Measurements from ENCODE around the gene PM20D1. TPM values are rescaled to one million over a fixed set of nuclear protein-coding genes. Genes with fewer than 3 reads are reported as not detected.
"Not testable (repeated sequence)": the region's sequence is repeated elsewhere in the genome, so short reads cannot be mapped to it uniquely, and the experiment has no call there.

PM20D1 gene
- total RNA-seq, 4 donors from 2014 or later, result 33.0 to 77.4 (median 57.8) TPM

DNA sequence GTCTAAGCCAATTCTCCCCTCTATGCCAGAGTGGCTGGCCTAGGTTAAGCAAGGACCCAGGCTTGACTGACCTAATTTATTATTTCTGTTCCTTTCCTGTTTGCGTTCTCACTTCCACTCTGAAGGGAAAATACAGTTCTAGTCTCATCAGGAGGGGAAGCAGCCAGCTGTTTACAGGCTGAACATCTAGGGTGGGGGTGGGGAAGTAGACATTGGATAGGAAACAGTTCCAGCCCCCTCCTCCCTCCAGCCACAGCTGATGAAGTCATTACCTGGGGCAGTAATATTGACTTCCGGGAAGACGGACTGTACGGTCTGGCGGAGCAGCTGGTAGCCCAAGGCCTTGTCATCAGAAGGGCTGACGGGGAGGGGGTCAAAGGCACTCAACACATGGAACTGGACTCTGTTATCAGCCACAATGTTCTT, 17.6 kb downstream of the PM20D1 start:
- Histone ChIP-seq H3K27ac (no peak overlapping the region), H3K4me3 (no peak overlapping the region), H3K9me3 (no peaks in the 10 kb centered on the region), H3K4me1 (no peaks in the 10 kb centered on the region), H3K36me3 (no peaks in the 10 kb centered on the region), H3K27me3 (peaks cover 3% of the 10 kb centered on the region)
- TF ChIP-seq POLR2AphosphoS5 (IDR thresholded peaks at IDR 0.05) (no peak), EP300 (IDR thresholded peaks at IDR 0.05) (no peak), POLR2A (IDR thresholded peaks at IDR 0.05) (no peak)
- TF ChIP-seq, protein P1, sequence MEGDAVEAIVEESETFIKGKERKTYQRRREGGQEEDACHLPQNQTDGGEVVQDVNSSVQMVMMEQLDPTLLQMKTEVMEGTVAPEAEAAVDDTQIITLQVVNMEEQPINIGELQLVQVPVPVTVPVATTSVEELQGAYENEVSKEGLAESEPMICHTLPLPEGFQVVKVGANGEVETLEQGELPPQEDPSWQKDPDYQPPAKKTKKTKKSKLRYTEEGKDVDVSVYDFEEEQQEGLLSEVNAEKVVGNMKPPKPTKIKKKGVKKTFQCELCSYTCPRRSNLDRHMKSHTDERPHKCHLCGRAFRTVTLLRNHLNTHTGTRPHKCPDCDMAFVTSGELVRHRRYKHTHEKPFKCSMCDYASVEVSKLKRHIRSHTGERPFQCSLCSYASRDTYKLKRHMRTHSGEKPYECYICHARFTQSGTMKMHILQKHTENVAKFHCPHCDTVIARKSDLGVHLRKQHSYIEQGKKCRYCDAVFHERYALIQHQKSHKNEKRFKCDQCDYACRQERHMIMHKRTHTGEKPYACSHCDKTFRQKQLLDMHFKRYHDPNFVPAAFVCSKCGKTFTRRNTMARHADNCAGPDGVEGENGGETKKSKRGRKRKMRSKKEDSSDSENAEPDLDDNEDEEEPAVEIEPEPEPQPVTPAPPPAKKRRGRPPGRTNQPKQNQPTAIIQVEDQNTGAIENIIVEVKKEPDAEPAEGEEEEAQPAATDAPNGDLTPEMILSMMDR (IDR thresholded peaks at IDR 0.05), result no peak
- WGBS, result 86% methylated on average over 6 of the region's 6 CpGs
- DNase-seq (ENCODE audit: low spot score in 2 of 2), result no peak

DNA sequence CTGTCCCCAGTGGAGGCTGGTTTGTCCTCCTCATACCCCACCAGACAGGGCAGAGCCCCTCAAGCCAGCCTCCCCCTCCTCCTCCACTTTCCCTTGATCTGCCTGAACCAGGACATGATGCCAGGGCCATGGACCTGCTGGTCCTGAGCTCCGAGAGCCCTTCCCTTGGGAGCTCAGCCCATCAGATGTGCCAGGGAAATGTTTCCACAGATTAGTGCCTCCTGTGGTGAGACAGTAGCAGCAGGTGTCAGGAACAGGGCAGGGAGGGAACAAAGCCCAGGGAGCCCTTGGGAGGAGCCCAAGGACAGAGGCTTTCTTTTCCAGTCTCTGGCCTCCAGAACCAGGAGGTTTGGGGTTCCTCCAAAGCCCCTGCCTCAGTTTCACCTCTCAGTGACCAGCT, 22.3 kb downstream of the PM20D1 start:
- DNase-seq (ENCODE audit: low spot score in 2 of 2), result no peak
- Histone ChIP-seq H3K4me1 (no peaks in the 10 kb centered on the region), H3K27me3 (peaks cover 3% of the 10 kb centered on the region), H3K4me3 (no peak overlapping the region), H3K27ac (no peak overlapping the region), H3K9me3 (no peaks in the 10 kb centered on the region), H3K36me3 (no peaks in the 10 kb centered on the region)
- WGBS, result no CpG with 5 or more reads among the region's 1 CpG
- TF ChIP-seq, protein P1 (IDR thresholded peaks at IDR 0.05), result no peak
- no peak for TF ChIP-seq POLR2A (IDR thresholded peaks at IDR 0.05)
- no peak for TF ChIP-seq EP300 (IDR thresholded peaks at IDR 0.05)
- TF ChIP-seq POLR2AphosphoS5 (IDR thresholded peaks at IDR 0.05), result no peak

DNA sequence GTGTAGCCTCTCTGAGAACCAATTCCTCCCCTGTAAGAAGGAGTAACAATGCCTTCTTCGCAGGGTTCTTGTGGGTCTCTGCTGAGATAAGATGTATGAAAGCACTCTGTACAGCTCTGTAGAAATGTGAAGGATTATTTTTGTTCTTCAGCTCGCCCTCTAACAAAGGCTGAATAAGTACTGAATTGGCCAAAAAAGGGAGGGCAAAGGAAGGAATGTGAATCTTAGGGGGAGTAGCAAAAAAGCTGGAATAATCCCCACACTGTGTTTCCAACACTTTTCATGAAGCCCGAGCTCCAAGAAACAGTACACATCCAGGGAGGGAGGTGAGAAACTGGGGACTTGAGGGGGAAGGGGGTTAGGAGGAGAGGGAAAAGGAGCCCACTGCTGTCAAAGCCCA, 22.9 kb downstream of the PM20D1 start:
- no peak for TF ChIP-seq EP300 (IDR thresholded peaks at IDR 0.05)
- no peak for TF ChIP-seq POLR2AphosphoS5 (IDR thresholded peaks at IDR 0.05)
- no peak for TF ChIP-seq POLR2A (IDR thresholded peaks at IDR 0.05)
- TF ChIP-seq, protein P1 (IDR thresholded peaks at IDR 0.05), result no peak
- no peak overlapping the region for H3K4me3 ChIP-seq
- DNase-seq (ENCODE audit: low spot score in 2 of 2), result no peak
- H3K27ac ChIP-seq, result no peak overlapping the region
- H3K27me3 ChIP-seq, result peaks cover 3% of the 10 kb centered on the region
- H3K36me3 ChIP-seq, result no peaks in the 10 kb centered on the region
- H3K4me1 ChIP-seq, result no peaks in the 10 kb centered on the region
- no peaks in the 10 kb centered on the region for H3K9me3 ChIP-seq
- WGBS, result 46% methylated on average over 3 of the region's 3 CpGs

DNA sequence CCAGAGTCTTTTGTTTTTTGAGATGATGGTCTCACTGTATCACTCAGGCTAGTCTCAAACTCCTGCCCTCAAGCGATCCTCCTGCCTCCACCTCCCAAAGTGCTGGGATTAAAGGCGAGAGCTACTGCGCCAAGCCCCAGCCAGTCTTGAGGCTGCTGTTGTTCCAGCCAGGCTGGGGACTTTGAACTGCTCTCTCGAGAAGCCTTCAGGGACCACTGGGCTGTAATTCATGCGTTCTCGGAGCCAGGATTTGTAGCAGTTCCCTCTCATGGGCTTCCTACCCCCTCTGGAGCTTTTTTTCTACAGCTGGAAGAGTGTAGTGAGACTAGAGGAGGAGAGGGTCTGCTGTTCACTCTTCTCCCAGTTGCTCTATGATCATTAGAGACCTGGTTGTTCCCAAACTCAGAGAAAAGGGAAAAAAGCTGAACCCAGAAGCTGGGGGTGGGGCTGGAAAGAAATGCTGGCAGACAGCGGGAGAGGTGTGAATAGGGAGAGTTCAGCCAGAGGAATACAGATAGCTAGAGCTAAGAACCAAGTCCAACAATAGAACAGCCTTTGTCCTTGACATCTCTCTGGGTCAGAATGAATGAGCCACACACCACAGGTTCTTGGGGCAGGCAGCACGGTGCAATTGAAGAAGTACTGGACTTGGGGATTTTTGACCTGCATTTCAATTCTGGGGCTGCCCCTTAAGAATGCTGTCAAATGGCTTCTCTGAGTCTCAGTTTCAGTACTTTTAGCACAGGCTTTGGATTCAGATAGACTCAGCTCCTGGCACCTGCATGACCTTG, 23.7 kb downstream of the PM20D1 start:
- Histone ChIP-seq H3K27ac (no peak overlapping the region), H3K27me3 (peaks cover 3% of the 10 kb centered on the region), H3K36me3 (no peaks in the 10 kb centered on the region), H3K4me3 (no peak overlapping the region), H3K9me3 (no peaks in the 10 kb centered on the region), H3K4me1 (no peaks in the 10 kb centered on the region)
- WGBS, result 53% methylated on average over 8 of the region's 8 CpGs
- DNase-seq (ENCODE audit: low spot score in 2 of 2), result no peak
- TF ChIP-seq, protein P1 (IDR thresholded peaks at IDR 0.05), result no peak
- no peak for TF ChIP-seq POLR2A (IDR thresholded peaks at IDR 0.05)
- TF ChIP-seq EP300 (IDR thresholded peaks at IDR 0.05), result no peak
- no peak for TF ChIP-seq POLR2AphosphoS5 (IDR thresholded peaks at IDR 0.05)

DNA sequence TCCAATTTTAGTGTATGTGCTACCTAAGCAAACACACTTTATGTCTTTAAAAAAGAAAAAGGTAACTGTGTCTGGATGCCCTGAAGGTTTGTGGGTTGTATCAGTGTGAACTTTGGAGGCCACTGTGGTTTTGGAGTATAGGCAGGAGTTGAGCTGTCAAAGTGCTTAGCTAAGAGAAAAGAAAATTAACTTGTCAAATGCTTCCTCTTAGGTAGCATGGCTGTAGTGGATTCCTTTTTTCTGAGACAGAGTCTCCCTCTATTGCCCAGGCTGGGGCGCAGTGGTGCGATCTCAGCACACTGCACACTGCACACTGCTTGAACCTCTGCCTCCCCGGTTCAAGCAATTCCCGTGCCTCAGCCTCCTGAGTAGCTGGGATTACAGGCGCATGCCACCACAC, 25.8 kb downstream of the PM20D1 start:
- no peaks in the 10 kb centered on the region for H3K4me1 ChIP-seq
- no peak overlapping the region for H3K27ac ChIP-seq
- no peaks in the 10 kb centered on the region for H3K36me3 ChIP-seq
- H3K27me3 ChIP-seq, result peaks cover 3% of the 10 kb centered on the region
- 96% methylated on average over 5 of the region's 5 CpGs for WGBS
- H3K4me3 ChIP-seq, result no peak overlapping the region
- TF ChIP-seq POLR2A (IDR thresholded peaks at IDR 0.05), result no peak
- TF ChIP-seq, protein P1 (IDR thresholded peaks at IDR 0.05), result no peak
- no peak for TF ChIP-seq POLR2AphosphoS5 (IDR thresholded peaks at IDR 0.05)
- no peak for TF ChIP-seq EP300 (IDR thresholded peaks at IDR 0.05)
- DNase-seq (ENCODE audit: low spot score in 2 of 2), result no peak
- H3K9me3 ChIP-seq, result no peaks in the 10 kb centered on the region

DNA sequence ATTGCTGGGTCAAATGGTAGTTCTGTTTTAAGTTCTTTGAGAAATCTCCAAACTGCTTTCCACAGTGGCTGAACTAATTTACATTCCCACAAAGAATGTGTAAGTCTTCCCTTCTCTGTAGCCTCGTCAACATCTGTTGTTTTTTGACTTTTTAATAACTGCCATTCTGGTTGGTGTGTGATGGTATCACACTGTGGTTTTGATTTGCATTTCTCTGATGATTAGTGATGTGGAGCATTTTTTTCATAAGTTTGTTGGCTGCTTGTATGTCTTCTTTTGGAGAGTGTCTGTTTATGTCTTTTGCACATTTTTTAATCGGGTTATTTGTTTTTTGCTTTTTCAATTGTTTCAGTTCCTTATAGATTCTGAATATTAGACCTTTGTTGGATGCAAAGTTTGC, 26.7 kb downstream of the PM20D1 start:
- H3K27ac ChIP-seq; H3K4me1 ChIP-seq; H3K9me3 ChIP-seq; H3K36me3 ChIP-seq; H3K27me3 ChIP-seq; H3K4me3 ChIP-seq; DNase-seq (ENCODE audit: low spot score in 2 of 2): not testable (repeated sequence)
- 88% methylated on average over 2 of the region's 2 CpGs for WGBS
